ENCODE results near the gene CDK15. TPM values are rescaled to one million over a fixed set of nuclear protein-coding genes. Genes with fewer than 3 reads are reported as not detected.

CDK15 gene
- total RNA-seq, 1 donor from 2014 or later = 0.21 TPM

DNA sequence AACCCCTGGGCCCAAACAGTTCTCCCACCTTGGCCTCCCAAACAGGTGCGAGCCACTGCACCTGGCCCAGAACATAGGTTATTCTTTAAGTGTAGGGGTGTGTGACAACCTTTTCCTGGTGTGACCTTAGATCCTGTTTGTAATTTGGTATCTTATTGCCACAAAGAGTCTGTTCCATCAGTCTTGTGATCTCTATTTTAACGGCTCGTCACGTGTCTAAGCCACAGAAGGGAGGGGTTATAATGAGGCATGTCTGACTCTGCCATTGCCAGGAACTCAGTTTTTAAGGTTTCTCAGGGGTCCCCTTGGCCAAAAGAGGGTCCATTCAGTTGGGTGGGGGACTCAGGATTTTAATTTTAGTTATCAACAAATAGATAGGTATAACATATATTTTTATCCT lies 21.2 kb upstream of the CDK15 start:
- no peak overlapping the region for H3K27ac Mint-ChIP-seq
- Histone ChIP-seq H3K9me3 (ENCODE audit: low read depth) (no peaks in the 10 kb centered on the region), H3F3A (ENCODE audit: low read depth) (peaks cover 24% of the 10 kb centered on the region), H3K27me3 (no peaks in the 10 kb centered on the region), H3K79me2 (ENCODE audit: low read depth) (peaks cover 3% of the 10 kb centered on the region), H2AFZ (replicated peaks) (no peak overlapping the region), H3K4me1 (no peaks in the 10 kb centered on the region), H3K4me2 (no peak overlapping the region), H4K20me1 (ENCODE audit: low read depth) (no peaks in the 10 kb centered on the region), H3K4me3 (no peak overlapping the region), H3K36me3 (no peaks in the 10 kb centered on the region), H3K27ac (no peak overlapping the region), H3K9ac (no peak overlapping the region)
- H3K9me3 Mint-ChIP-seq = no peaks in the 10 kb centered on the region
- peaks cover 9% of the 10 kb centered on the region for H3K4me1 Mint-ChIP-seq
- no peak for TF ChIP-seq CTCF (IDR thresholded peaks at IDR 0.05)
- no peak for TF ChIP-seq EZH2phosphoT487 (IDR thresholded peaks at IDR 0.05)
- TF ChIP-seq EZH2 (IDR thresholded peaks at IDR 0.05) = no peak
- H3K27me3 Mint-ChIP-seq (ENCODE audit: insufficient read depth, low read depth) = peaks cover 5% of the 10 kb centered on the region
- no peak for DNase-seq (ENCODE audit: low spot score)
- no peak overlapping the region for H3K4me3 Mint-ChIP-seq
- H3K36me3 Mint-ChIP-seq = no peaks in the 10 kb centered on the region

- Histone ChIP-seq H3K9me3 (ENCODE audit: low read depth) (no peaks in the 10 kb centered on the region), H2AFZ (replicated peaks) (no peak overlapping the region), H3F3A (ENCODE audit: low read depth) (peaks cover 10% of the 10 kb centered on the region), H3K36me3 (no peaks in the 10 kb centered on the region), H3K4me1 (no peaks in the 10 kb centered on the region), H4K20me1 (ENCODE audit: low read depth) (no peaks in the 10 kb centered on the region), H3K79me2 (ENCODE audit: low read depth) (no peaks in the 10 kb centered on the region), H3K9ac (no peak overlapping the region), H3K27me3 (no peaks in the 10 kb centered on the region), H3K4me3 (no peak overlapping the region), H3K4me2 (no peak overlapping the region), H3K27ac (no peak overlapping the region)
- H3K36me3 Mint-ChIP-seq = no peaks in the 10 kb centered on the region
- TF ChIP-seq CTCF (IDR thresholded peaks at IDR 0.05) (no peak), EZH2phosphoT487 (IDR thresholded peaks at IDR 0.05) (no peak), EZH2 (IDR thresholded peaks at IDR 0.05) (no peak)
- no peak for DNase-seq (ENCODE audit: low spot score)
- no peak overlapping the region for H3K4me3 Mint-ChIP-seq
- no peak overlapping the region for H3K27ac Mint-ChIP-seq
- H3K4me1 Mint-ChIP-seq = peaks cover 5% of the 10 kb centered on the region
- H3K27me3 Mint-ChIP-seq (ENCODE audit: insufficient read depth, low read depth) = peaks cover 5% of the 10 kb centered on the region
- no peaks in the 10 kb centered on the region for H3K9me3 Mint-ChIP-seq
Observed at GRCh38 chr2:201786471-201786870, 19.9 kb upstream of the CDK15 start.

GRCh38 chr2:201788371-201788770 lies 18.0 kb upstream of the CDK15 start:
- TF ChIP-seq EZH2phosphoT487 (IDR thresholded peaks at IDR 0.05) (no peak), CTCF (IDR thresholded peaks at IDR 0.05) (no peak), EZH2 (IDR thresholded peaks at IDR 0.05) (no peak)
- Histone ChIP-seq H3K4me3 (no peak overlapping the region), H3K9me3 (ENCODE audit: low read depth) (no peaks in the 10 kb centered on the region), H3K27me3 (no peaks in the 10 kb centered on the region), H3K4me2 (no peak overlapping the region), H3K79me2 (ENCODE audit: low read depth) (no peaks in the 10 kb centered on the region), H3F3A (ENCODE audit: low read depth) (peaks cover 5% of the 10 kb centered on the region), H3K27ac (no peak overlapping the region), H2AFZ (replicated peaks) (no peak overlapping the region), H3K4me1 (no peaks in the 10 kb centered on the region), H4K20me1 (ENCODE audit: low read depth) (no peaks in the 10 kb centered on the region), H3K9ac (no peak overlapping the region), H3K36me3 (no peaks in the 10 kb centered on the region)
- Mint-ChIP-seq H3K27me3 (ENCODE audit: insufficient read depth, low read depth) (peaks cover 5% of the 10 kb centered on the region), H3K36me3 (no peaks in the 10 kb centered on the region), H3K4me1 (no peaks in the 10 kb centered on the region), H3K9me3 (no peaks in the 10 kb centered on the region), H3K4me3 (no peak overlapping the region), H3K27ac (no peak overlapping the region)
- no peak for DNase-seq (ENCODE audit: low spot score)

Measured in neural progenitor cell (in vitro differentiated cells).